ENCODE data around the gene WFDC1.

- TF ChIP-seq CTCF (conservative IDR thresholded peaks at IDR 0.05; ENCODE audit: low read length): no peak
- no peak for TF ChIP-seq EZH2phosphoT487 (IDR thresholded peaks at IDR 0.05; ENCODE audit: borderline replicate concordance, low read depth, low read length)
Measured at GRCh38 chr16:84306564-84306963, 11.9 kb downstream of the WFDC1 start.

All from OCI-LY7 (cell line).